CD14-positive monocyte (primary cell): ENCODE measurements around the gene RCAN2. TPM values are rescaled to one million over a fixed set of nuclear protein-coding genes. Genes with fewer than 3 reads are reported as not detected.
"Not testable (repeated sequence)": the region's sequence is repeated elsewhere in the genome, so short reads cannot be mapped to it uniquely, and the experiment has no call there.

Experiments
- DNase-seq, 3 donors: peaks; one replicate each; pipeline ENCODE4 v3.0.0-alpha.2; 2011 to 2022
- H2AFZ ChIP-seq: 2 replicates; pipeline ENCODE4 v1.6.0; 2012; ENCODE audit warnings: mild to moderate bottlenecking, low read depth, low read length, inconsistent platforms; ENCODE audit not compliant: insufficient read depth, poor library complexity, severe bottlenecking
- H3K27ac ChIP-seq, 2 donors: 1 replicate in 1 of 2; 2 replicates in 1 of 2; pipeline ENCODE4 v1.5.1; 2012 to 2013; ENCODE audit warnings: low read length in 2 of 2, control low read depth in 1 of 2, inconsistent platforms in 1 of 2, low read depth in 1 of 2, mild to moderate bottlenecking in 1 of 2
- H3K27me3 ChIP-seq, 2 donors: one replicate each; pipeline versions ENCODE4 v1.6.0 to v1.6.1; 2011 to 2013; ENCODE audit warnings: low read length in 2 of 2; ENCODE audit not compliant: control insufficient read depth in 2 of 2, insufficient read depth in 2 of 2
- H3K36me3 ChIP-seq, 2 donors: replicated peaks in 1 of 2; 1 replicate in 1 of 2; 2 replicates in 1 of 2; pipeline versions ENCODE4 v1.5.1 to v1.6.1; 2012 to 2013; ENCODE audit warnings: low read length in 2 of 2, control low read depth in 1 of 2, inconsistent platforms in 1 of 2, mild to moderate bottlenecking in 1 of 2; ENCODE audit not compliant: insufficient read depth in 2 of 2, control insufficient read depth in 1 of 2
- H3K4me1 ChIP-seq, 2 donors: 1 replicate in 1 of 2; 2 replicates in 1 of 2; pipeline versions ENCODE4 v1.5.1 to v1.6.1; 2012 to 2013; ENCODE audit warnings: low read length in 2 of 2, control low read depth in 1 of 2, inconsistent platforms in 1 of 2, mild to moderate bottlenecking in 1 of 2, moderate library complexity in 1 of 2; ENCODE audit not compliant: insufficient read depth in 2 of 2, control insufficient read depth in 1 of 2
- H3K4me2 ChIP-seq: replicated peaks from 2 replicates; pipeline ENCODE3; 2012; ENCODE audit warnings: low read length, moderate library complexity, mild to moderate bottlenecking; ENCODE audit not compliant: poor library complexity, severe bottlenecking; ENCODE audit errors: extremely low read depth
- H3K4me3 ChIP-seq, 3 experiments: fragments of 200-600 bp in 1 of 3; sonication (generic) in 1 of 3; replicated peaks in 1 of 3; 1 replicate in 2 of 3; 2 replicates in 1 of 3; pipeline ENCODE4 v1.5.1; 2011 to 2013; ENCODE audit warnings: low read length in 3 of 3, mild to moderate bottlenecking in 3 of 3, control low read depth in 2 of 3, low read depth in 2 of 3, inconsistent platforms in 1 of 3, moderate library complexity in 1 of 3
- H3K79me2 ChIP-seq: 2 replicates; pipeline ENCODE4 v1.6.0; 2012; ENCODE audit warnings: mild to moderate bottlenecking, control low read depth, inconsistent platforms, low read length, moderate library complexity; ENCODE audit not compliant: insufficient read depth
- H3K9ac ChIP-seq: 2 replicates; pipeline ENCODE4 v1.6.0; 2017; ENCODE audit warnings: low read length, mild to moderate bottlenecking; ENCODE audit not compliant: insufficient read depth, poor library complexity, severe bottlenecking
- H3K9me3 ChIP-seq, 2 donors: replicated peaks in 1 of 2; 1 replicate in 1 of 2; 2 replicates in 1 of 2; pipeline versions ENCODE4 v1.5.1 to v1.6.1; 2012 to 2013; ENCODE audit warnings: low read length in 2 of 2, control low read depth in 1 of 2; ENCODE audit not compliant: control insufficient read depth in 1 of 2, insufficient read depth in 1 of 2
- H4K20me1 ChIP-seq: 2 replicates; pipeline ENCODE4 v1.6.0; 2012; ENCODE audit warnings: mild to moderate bottlenecking, low read length, control low read depth, moderate library complexity; ENCODE audit not compliant: insufficient read depth
- H3K27ac Mint-ChIP-seq, 7 donors: one replicate each; pipeline ENCODE4 v1.8.0; 2020; ENCODE audit warnings: mild to moderate bottlenecking in 7 of 7, mixed read lengths in 7 of 7, moderate library complexity in 6 of 7, inconsistent platforms in 2 of 7
- H3K27me3 Mint-ChIP-seq, 3 donors: one replicate each; pipeline ENCODE4 v1.8.0; 2021 to 2022; ENCODE audit warnings: low read depth in 3 of 3, mild to moderate bottlenecking in 3 of 3, mixed read lengths in 3 of 3, moderate library complexity in 3 of 3, inconsistent platforms in 1 of 3
- H3K36me3 Mint-ChIP-seq, 2 donors: one replicate each; pipeline ENCODE4 v1.8.0; 2020; ENCODE audit warnings: mixed read lengths in 2 of 2, inconsistent platforms in 1 of 2, mild to moderate bottlenecking in 1 of 2
- H3K4me1 Mint-ChIP-seq: one replicate; pipeline ENCODE4 v1.8.0; 2020; ENCODE audit warnings: mild to moderate bottlenecking, mixed read lengths
- H3K4me3 Mint-ChIP-seq, 2 donors: one replicate each; pipeline ENCODE4 v1.8.0; 2020; ENCODE audit warnings: mild to moderate bottlenecking in 2 of 2, mixed read lengths in 2 of 2, moderate library complexity in 1 of 2
- H3K9me3 Mint-ChIP-seq, 7 donors: one replicate each; pipeline ENCODE4 v1.8.0; 2020 to 2022; ENCODE audit warnings: mixed read lengths in 7 of 7, mild to moderate bottlenecking in 6 of 7, moderate library complexity in 6 of 7, inconsistent platforms in 2 of 7
- CTCF ChIP-seq: fragments of 200-600 bp; IDR thresholded peaks from one replicate; pipeline ENCODE4 v1.8.0; 2022; ENCODE audit warnings: antibody characterized with exemption, mild to moderate bottlenecking
- WGBS: methylation state at CpG from one replicate; pipeline ENCODE4 v1.1.5; 2013; ENCODE audit warnings: missing lambda C conversion rate; ENCODE audit not compliant: insufficient coverage; 5-methylcytosine and 5-hydroxymethylcytosine counted together
- intact Hi-C, 2 donors: fragments of 100-400 bp; cut with micrococcal nuclease; formaldehyde crosslinking; loops; one replicate each; pipeline versions ENCODE4 v1.15.0 to v1.15.1; 2023
- polyA plus RNA-seq, 3 donors: library from polyadenylated mRNA; depleted of rRNA in 1 of 3; unstranded in 2 of 3; stranded (reverse) in 1 of 3; fragments of 300-500 nt in 2 of 3; fragments of >200 nt in 1 of 3; fragmentation: Illumina TruSeq in 2 of 3; gene quantifications; 1 replicate in 2 of 3; 2 replicates in 1 of 3; pipeline ENCODE4 v1.2.3, GENCODE V29; 2012 to 2021

Gene RCAN2
- polyA plus RNA-seq, 3 donors: not detected

GRCh38 chr6:46407246-46407645 lies 84.0 kb downstream of the RCAN2 start:
- Mint-ChIP-seq H3K4me1 (no peaks in the 10 kb centered on the region), H3K4me3 (no peak overlapping the region), H3K27me3 (peaks cover 0 to 2% (median 0%) of the 10 kb centered on the region in 3 donors), H3K27ac (no peak overlapping the region), H3K36me3 (no peaks in the 10 kb centered on the region), H3K9me3 (peaks cover 0 to 3% (median 0%) of the 10 kb centered on the region in 7 donors)
- DNase-seq: no peak
- Histone ChIP-seq H3K9ac (no peak overlapping the region), H3K79me2 (no peaks in the 10 kb centered on the region), H4K20me1 (no peaks in the 10 kb centered on the region), H3K36me3 (no peaks in the 10 kb centered on the region), H3K4me1 (no peaks in the 10 kb centered on the region), H3K27ac (no peak overlapping the region), H3K4me3 (no peak overlapping the region), H3K4me2 (no peak overlapping the region), H3K9me3 (no peaks in the 10 kb centered on the region), H3K27me3 (no peaks in the 10 kb centered on the region), H2AFZ (no peak overlapping the region)
- intact Hi-C loops: loop anchor here in 1 of 2 donors (5.0 kb wide), 1 partner anchor 315 kb away; no protein-coding TSS in a partner anchor
- WGBS: no CpG with 5 or more reads among the region's 3 CpGs
- no peak for TF ChIP-seq CTCF

GRCh38 chr6:46405620-46406180 lies 85.5 kb downstream of the RCAN2 start:
- H3K4me1 ChIP-seq, H3K27me3 Mint-ChIP-seq, H3K4me2 ChIP-seq, H2AFZ ChIP-seq, DNase-seq, H3K9ac ChIP-seq, H3K4me3 Mint-ChIP-seq, H4K20me1 ChIP-seq, H3K4me1 Mint-ChIP-seq, H3K9me3 ChIP-seq, H3K27ac Mint-ChIP-seq, H3K27ac ChIP-seq, H3K4me3 ChIP-seq, H3K79me2 ChIP-seq, H3K27me3 ChIP-seq, H3K36me3 Mint-ChIP-seq, H3K36me3 ChIP-seq, H3K9me3 Mint-ChIP-seq: not testable (repeated sequence)
- intact Hi-C loops: loop anchor here in 1 of 2 donors (5.0 kb wide), 1 partner anchor 313 kb away; no protein-coding TSS in a partner anchor
- WGBS: 97% methylated on average over 18 of the region's 32 CpGs
